GM12874 (cell line): Measurements from ENCODE around the gene DPP10.

Experiments used
- CTCF ChIP-seq: IDR thresholded peaks from 2 replicates; pipeline ENCODE4 v1.5.1; 2011; ENCODE audit warnings: low read depth, mild to moderate bottlenecking, control low read depth, low read length, moderate library complexity; ENCODE audit not compliant: insufficient read depth

Gene DPP10

GRCh38 chr2:115389024-115389423 lies 946.6 kb downstream of the DPP10 start:
- no peak for TF ChIP-seq CTCF

GRCh38 chr2:115389898-115390565 lies 947.6 kb downstream of the DPP10 start:
- no peak for TF ChIP-seq CTCF

GRCh38 chr2:115396579-115396978 lies 954.1 kb downstream of the DPP10 start:
- TF ChIP-seq CTCF = no peak

- TF ChIP-seq CTCF = no peak
Measured at GRCh38 chr2:115400940-115401339, 958.5 kb downstream of the DPP10 start.

- TF ChIP-seq CTCF = no peak
Measured at GRCh38 chr2:115412501-115412900, 970.1 kb downstream of the DPP10 start.

- TF ChIP-seq CTCF = no peak
Measured at GRCh38 chr2:115413791-115414190, 971.4 kb downstream of the DPP10 start.

- no peak for TF ChIP-seq CTCF
Measured at GRCh38 chr2:115414466-115414865, 972.0 kb downstream of the DPP10 start.
